NCI-H1436 (cell line): ENCODE measurements around the gene CRIP1.

Source experiments
- DNase-seq: peaks from one replicate; lab custom pipeline; 2025; lab: John Stamatoyannopoulos, UW

CRIP1 gene

DNA sequence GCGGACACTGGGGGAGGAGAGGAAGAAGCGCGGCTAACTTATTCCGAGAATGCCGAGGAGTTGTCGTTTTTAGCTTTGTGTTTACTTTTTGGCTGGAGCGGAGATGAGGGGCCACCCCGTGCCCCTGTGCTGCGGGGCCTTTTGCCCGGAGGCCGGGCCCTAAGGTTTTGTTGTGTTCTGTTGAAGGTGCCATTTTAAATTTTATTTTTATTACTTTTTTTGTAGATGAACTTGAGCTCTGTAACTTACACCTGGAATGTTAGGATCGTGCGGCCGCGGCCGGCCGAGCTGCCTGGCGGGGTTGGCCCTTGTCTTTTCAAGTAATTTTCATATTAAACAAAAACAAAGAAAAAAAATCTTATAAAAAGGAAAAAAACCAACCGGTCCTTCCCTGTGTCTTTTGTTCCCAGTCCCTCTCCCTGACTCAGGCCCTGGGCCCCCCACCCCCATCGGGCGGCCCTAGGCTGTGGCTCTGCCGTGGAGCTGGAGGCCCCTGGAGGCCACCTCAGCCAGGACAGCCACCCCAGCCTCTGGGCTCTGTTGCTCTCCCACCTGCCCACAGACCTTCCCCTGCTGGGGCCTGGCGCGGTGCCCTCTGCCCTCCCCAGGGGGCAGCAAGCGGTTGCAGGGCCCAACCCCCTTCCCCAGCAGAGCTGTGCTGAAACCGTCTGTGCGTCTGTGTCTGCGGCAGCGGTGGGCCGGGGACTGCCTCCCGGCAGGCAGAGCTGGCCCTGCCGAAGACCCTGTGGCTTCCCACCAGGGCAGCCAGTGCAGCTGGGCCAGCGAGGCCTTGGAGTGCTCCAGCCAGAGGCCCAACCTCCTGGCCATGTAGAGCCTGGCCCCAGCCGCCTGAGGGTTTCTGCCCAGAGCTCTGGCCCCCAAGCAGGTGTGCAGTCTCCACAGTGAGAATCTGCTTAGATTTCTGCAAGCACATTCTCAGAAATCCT, 16.1 kb upstream of the CRIP1 start:
- peak; percentile 44 for DNase-seq

DNA sequence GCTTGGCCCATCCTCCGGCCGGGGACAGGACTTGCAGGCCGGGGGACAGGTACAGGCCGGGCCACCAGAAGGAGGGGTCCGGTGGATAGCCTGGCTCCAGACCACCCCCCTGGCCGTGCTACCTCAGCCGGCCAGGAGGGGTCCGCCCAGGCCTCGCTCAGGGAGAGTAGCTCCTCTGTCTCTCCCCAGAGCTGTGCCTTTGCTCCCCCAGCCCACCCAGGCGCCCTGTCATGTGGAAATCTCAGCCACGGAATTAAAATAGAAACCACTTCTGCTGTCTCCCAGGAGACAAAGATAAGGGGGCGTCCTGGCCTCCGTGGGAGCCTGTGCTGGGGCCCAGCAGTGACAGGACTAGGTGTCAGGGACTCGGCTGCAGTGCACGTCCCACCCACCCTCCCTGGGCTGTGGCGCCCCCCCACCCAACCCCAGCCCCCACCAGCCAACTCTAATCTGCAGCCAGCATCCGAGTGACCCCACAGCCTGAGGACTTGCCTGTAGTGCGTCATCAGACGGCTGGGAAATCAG, 15.3 kb upstream of the CRIP1 start:
- DNase-seq = no peak

DNA sequence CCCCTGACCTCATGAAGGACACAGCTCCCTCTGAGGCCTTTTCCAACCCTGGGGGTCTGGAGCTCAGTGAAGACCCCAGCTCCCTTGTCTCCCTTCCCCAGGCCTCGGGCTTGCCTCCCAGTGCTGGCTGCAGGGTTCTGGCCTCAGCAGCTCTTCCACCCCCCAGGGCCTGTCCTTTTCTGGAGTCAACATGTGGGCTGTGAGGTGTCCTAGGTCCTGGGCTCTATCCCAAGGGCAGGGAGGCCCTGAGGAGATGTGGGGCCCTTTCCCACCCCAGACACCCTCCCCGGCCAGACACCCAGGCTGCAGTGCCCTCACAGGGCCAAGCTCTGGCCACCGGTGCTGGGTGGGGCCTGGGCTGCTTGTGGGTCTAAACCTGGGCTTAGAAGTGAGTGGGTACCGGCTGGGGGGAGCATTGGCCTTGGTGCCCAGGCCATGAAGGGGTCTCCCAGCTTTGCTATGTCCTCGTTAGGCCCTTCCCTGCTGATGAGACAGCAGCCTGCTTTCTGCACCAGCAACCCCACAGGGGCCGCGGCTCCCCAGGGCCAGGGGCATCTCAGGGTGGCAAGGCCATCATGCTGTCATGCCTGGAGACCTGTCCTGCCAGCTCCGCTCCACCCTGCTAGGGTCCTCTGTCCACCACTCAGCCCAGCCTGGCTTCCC, 14.7 kb upstream of the CRIP1 start:
- no peak for DNase-seq

DNA sequence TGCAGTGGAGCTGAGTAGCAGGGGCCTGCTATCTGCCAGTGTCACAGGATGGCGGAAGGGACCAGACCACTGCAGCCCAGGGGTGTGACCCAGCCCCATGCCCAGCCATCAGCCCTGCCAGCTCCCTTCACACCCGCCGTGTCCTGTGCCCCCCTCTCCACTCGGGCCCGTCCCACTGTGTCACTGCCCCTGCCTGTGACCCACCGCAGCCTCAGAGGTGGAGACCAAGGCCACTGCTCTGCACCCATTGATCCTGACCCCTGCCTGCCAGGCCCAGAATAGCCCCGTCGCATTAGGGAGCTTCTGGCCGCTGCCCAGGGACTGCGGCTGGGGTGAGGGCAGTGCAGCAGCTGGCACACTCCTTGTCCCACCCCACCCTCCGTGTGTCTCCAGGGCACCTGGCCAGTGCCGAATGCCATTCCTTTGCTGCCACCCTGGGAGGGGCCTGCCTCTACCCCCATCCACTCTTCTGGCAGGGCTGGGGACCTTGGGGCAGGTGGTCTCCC, 14.1 kb upstream of the CRIP1 start:
- no peak for DNase-seq

DNA sequence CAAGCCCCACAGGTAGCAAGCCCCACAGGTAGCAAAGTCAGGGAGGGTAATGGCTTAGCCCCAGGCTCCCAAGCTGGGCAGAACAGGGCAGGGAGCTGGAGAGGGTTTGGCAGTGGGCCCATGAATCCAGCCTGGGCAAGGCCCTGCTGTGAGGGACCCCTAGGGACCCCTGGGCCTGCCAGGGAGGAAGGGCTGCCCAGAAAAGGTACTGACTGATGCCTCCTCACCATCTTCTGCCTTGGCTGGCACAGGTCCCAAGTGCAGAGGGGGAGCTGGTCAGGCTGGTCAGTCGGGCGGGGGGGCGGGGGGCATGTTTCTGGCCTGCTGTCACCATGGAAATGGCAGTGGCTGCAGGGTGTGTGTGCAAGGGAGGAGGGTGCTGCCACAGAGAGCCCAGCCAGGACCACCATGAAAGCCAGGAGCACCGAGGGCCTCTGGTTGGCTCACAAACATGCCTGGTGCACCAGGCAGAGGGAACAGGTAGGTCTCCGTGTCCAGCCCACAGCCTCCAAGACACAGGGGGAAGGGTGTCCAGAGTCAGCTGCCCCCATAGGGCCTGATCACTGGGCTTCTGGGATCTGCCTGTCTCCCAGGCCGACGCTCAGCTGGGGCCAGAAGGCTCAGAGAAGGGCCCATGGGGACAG, 13.5 kb upstream of the CRIP1 start:
- peak; percentile 37 for DNase-seq

DNA sequence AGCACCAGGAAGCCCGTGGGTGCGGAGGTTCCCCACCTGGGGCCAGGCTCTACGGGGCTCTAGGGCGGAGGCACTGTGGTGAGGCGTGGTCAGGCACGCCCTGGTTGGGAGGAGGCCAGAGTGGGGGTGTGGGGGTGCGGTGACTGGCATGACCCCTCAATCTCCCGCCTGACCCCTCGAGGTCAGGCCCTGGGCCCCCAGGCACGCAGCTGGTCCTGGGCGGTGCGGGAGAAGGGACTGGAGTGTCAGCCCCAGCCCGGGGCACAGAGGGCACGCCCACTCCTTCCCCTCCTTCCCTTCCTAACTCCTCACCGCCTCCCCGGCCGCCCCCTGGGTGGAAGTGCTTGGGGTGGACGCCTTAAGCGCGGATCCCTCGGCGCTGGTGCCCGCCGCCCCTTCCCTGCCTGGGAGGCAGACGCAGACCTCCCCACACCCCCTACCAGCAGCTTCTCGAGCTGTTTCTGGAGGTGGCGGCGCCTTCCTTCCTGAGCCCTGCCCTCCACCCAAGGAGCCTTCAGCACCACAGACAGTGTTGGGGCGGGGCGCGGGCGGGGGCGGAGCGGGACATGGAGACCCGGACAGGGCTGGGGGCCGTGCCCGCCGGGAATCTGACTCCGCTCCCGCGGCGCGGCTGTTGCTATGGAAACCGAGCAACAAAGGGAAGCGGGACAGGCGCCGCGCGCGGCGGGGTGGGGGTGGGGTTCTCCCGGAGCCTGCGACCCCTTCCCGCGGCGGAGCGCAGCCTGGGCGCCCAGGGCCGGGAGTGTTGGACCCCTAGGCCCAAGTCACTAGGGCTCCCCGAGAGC, 12.8 kb upstream of the CRIP1 start:
- peak; percentile 88 for DNase-seq

DNA sequence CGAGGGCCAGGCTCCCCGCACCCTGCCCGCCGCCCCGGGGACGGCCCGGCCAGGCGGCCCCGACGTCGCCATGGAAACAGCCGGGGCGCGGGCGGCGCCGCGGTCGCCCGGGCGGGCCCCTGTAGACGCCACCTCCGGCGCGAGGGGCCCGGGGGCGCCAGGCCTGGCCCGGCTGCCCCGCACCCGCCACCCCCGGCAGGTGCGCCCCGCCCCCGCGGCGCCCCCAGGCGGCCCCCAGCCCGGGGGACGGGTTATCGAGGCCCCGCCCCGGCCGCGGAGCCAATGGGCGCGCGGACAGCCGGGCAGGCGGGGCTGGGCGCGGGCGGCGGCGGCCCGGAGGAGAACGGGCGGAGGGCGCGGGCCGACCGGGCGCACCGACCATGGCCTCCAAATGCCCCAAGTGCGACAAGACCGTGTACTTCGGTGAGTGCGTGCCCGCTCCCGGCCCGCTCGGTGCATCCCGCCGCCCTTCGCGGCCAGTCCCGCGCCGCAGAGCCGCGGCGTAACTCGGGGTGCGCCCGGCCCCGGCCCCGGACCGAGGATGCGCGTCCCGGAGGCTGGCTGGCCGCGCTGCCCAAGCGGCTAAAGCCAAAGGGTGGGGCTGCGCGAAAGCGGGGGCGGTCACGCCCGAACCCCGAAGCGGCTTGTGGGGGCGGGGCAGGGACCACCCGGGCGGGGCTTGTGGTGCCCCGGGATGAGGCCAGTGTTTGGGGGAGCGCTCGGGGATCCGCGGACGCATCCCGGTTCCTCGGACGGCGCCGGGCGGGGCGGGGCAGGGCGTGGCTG, 12.0 kb upstream of the CRIP1 start, which contains the start of gene CRIP2:
TSS of gene CRIP2 (plus strand) at position 339 of the 786 bp plus-strand sequence. CDS start at position 381, 42 bp downstream.
- peak; percentile 70 for DNase-seq

DNA sequence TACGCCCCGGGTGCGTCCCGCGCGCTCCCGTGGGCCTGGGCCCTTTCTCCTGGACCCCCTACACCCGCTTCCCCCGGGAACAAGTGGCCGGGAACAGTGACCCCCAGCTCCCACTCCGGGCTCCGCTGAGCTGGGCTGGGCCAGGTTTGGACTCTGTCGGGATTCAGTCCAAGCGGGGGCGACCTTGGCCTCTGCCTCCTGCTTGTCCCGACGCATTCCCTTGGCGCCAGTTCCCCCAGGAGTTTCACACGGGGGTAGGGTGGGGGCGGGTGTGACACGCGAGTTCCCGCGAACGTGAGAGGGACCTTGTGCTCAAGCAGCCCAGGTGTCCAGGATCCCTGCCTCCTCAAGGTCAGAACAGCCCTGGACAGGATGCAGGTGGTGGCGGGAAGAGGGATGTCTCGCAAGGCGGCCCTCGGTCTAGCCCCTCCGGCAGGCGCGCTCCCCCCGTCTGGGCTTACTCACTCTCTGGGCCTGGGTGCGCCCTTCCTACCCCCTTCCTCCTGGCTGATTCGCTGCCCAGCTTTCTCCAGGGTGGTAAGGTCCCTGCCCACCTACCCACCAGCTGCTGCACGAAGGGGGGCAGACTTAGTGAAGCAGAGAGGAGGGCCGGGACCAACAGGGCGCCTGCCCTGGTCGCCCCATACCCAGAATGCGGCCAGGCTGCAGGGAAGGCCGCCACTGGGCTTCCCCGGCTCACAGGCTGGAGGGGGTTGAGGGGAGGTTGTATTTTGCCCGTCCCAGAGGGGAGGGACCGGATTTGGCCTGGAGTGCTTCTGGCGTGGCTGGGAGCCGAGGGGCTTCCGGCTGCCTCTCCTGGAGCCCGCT, 11.2 kb upstream of the CRIP1 start:
- no peak for DNase-seq

DNA sequence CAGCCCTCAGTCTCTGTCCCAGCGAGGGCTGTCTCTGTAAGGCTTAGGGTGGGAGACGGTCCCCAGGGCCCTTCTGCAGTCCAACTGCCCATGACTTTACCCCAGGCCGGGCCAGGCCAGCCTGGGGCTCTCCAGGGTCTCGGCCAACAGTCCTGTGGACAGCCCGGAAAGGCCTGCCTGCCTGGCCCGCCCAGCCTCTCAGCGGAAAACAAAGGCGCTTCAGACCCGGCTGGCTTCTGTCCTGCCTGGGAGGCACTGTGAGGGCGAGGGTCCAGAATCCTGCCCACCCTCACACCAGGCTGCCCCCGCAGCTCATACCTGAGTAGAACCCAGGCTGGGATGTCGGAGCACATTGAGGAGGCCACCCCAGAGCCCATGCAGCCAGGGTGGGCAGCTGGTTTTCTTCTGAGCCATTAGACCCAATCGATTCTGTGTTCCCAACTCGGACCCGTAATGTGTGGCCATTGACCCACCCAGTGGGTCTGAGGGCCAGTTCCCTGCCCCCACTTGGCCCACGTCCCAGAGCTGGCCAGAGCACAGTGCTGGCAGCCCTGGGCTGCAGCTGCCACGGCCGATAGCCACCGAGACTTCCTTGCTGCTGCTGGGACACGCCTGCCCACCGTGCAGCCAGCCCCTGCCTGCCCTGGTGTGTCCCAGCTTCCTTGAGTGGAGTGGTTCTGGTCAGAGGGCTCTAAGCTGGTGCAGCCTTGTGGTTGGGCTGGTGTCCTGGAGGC, 10.4 kb upstream of the CRIP1 start:
- DNase-seq = no peak

DNA sequence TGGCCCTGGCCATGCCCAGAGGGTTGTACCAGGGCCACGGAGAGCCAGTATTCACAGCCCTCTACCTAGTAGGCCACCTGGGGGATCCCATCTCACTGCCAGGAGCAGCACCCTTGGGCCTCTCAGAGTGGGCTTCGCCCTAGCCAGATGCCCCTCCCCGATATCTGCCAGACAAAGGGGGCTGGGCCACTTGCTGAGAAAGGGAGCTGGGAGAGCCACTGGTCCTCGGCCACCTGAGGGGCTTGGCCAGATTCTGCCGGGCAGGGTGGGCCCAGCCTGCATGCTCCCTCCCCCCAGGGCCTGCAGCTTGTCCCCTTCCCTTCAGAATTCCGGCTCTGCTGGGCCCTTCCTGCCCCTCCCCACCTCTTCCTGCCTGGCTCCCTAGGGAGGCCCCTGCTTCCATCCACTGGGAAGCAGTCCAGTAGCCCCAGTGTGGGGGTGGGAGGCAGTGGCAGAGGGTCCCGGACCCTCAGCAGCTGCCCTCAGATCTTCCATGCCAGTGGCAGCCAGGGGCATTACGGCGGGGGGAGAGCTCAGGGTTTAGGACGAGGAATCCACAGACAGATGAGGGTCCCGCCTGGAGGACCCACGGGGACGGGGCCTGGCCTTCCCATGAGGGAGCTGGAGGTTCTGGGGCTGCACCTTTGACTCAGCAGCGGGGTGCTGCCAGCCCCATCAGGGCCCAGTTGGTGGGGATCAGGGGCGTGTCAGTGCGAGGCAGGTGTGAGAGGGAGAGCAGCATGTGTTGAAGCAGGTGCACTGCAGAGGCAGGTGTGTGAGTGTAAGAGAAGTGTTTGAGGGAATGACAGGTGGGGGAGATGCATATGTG, 9.6 kb upstream of the CRIP1 start:
- DNase-seq = no peak

DNA sequence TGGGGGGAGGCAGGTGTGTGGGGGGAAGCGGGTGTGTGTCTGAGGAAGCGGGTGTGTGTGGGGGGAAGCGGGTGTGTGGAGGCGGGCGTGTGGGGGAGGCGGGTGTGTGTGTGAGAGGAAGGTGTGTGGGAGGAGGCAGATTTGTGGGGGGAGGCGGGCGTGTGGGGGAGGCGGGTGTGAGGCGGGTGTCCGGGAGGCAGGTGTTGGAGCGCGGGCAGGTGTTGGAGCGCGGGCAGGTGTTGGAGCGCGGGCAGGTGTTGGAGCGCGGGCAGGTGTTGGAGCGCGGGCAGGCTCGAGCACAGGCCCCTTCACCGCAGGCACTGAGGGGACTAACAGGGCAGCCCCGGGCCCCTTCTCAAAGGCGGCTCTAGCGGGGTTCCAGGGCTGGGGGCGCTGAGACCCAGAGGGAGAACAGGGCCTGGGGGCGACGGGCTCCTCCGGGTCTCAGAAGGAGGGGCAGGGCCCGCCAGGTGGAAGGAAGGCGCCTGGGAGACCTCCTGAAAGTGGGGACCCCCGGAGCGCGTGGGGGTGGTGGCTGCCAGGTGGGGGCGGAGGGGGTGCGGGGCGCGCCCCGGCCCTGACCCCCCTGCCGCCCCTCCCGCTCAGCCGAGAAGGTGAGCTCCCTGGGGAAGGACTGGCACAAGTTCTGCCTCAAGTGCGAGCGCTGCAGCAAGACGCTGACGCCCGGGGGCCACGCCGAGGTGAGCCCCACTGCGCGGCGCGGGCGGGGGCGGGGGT, 8.9 kb upstream of the CRIP1 start:
- DNase-seq = no peak

DNA sequence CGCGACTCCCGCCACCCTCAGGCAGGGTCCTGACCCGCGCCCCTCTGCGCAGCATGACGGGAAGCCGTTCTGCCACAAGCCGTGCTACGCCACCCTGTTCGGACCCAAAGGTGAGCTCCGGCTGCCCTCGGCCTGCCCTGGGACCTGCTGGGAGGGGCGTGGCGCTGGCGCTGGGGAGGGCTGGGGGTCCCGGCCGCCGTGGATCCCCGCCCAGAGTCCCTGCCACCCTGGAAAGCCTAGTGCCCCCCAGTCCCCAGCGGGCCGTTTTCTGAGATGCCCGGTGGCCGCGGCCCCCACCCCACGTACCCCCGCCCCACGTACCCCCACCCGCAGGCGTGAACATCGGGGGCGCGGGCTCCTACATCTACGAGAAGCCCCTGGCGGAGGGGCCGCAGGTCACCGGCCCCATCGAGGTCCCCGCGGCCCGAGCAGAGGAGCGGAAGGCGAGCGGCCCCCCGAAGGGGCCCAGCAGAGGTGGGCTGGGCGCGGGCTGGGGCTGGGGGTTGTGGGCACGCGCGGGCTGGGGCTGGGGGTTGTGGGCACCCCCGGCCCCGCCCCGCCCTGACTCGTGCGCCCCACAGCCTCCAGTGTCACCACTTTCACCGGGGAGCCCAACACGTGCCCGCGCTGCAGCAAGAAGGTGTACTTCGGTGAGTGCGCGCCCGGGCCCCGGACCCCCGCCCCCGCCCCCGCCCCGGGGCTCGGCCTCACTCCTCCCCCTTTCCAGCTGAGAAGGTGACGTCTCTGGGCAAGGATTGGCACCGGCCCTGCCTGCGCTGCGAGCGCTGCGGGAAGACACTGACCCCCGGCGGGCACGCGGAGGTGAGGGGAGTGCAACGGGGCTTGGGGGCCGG, 8.1 kb upstream of the CRIP1 start:
- DNase-seq = no peak

DNA sequence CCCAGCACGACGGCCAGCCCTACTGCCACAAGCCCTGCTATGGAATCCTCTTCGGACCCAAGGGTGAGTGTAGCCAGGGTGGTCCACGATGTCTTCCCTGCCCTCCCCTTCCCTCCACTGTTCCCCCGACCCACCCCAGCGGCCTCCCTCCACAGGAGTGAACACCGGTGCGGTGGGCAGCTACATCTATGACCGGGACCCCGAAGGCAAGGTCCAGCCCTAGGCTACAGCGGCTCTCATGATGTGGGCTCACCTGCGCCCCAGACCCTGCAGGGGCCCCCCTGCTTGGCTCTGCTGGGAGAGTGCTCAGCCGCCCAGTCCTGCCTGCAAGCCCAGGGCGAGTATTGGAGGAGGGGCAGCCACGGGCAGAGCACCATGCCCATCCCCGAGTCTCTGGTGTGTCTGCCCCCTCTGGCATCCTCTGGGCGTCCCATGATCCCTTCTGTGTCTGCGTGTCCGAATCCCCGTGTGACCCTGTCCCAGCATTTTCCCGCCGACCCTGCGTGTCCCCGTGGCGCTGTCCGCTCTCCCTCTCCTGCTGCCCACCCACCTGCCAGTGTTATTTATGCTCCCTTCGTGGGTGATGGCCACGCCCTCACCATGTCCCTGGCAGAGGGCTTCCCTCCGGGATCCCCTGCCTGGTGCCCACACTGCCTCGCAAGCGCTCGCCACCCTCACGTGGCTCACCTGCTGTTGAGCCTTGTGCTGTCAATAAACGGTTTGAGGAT, 7.1 kb upstream of the CRIP1 start:
- DNase-seq = no peak

DNA sequence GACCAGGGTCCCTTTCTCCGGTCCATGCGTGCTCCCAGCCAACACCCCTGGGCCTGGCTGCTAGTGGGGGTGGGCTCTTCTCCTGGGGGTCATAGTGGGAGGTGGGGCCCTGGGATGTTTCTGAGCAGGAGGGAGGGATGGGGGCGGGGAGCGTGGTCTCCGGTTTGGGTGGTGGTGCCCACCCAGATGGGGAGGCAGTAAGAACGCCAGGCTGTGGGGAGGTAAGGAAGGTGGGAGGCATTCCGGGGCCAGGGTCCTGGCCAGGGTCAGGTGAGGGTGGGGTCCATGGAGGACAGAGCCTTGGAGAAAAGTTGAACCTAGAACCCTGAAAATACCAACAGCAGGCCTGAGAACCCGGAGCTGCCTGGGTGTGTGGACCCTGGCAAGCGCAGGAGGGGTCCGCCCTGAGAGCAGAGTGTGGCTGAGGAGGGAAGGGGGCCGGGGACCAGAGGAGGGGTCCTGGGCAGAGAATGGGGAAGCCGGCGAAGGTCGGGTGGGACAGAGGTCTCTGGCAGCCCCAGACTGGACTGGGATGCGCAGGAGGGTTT, 6.4 kb upstream of the CRIP1 start:
- DNase-seq = no peak
